ENCODE measurements around the gene METTL21A. TPM values are rescaled to one million over a fixed set of nuclear protein-coding genes. Genes with fewer than 3 reads are reported as not detected.

The METTL21A gene
- 11.4 and 15.9 TPM in 2 replicates for total RNA-seq

DNA sequence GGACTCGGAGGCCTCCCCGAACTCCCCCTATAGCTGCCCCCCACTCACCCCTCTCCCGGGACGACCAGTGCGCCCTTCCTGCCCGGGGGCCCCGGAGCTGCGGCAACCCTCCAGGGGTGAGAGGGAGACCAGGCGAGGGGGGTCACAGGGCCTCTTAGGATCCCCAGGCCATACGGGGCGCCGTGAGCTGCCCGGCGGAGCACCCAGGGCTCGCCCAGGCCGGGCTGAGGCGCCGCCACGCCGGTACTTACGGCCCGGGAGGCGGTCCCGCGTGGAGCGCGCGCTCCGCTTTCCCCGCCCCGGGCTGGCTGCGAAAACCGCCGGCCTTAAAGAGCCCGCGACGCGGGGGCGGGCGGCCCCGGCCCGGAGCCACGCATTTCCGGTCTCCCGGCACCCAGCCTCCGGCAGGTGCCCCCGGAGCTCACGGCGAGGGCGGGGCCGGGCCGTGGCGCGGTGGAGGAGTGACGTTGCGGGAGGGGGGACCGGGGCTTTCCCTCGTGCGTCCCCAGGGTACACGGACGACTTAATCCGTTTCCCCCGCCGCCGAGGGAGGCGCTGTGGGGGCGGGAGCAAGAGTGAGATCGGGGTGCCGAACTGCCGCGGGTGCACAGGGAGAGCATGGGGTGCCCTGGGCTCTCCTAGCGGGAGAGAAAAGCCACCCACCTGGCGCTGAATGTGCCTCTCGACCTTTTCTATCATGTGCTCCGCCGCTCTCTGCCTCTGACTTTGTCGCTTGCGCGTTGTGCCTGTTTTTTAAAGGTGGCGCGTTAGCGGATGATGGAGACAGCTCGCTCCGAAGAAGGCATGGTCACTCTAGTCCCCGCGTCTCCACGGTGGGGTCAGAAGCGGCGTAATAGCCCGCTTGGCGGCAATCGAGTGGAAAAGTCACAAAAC, at the start of gene METTL21A:
METTL21A (minus strand) TSS at position 381 of the 894 bp plus-strand sequence. CDS start 1,019 bp downstream, outside the sequence.

Small RNA genes within 50 kb of the gene (small RNA-seq; reads per million reads assigned to genes)
- not detected for gene RPS29P9

Other genes starting within 250 kb of the METTL21A start
- 37.8 and 40.8 TPM in 2 replicates for gene CREB1, start 95.4 kb downstream of the METTL21A start, total RNA-seq
- 29.7 and 42.0 TPM in 2 replicates for gene CCNYL1, start 86.2 kb upstream of the METTL21A start, total RNA-seq
- 2.6 and 3.6 TPM in 2 replicates for gene FZD5, start 144.5 kb upstream of the METTL21A start, total RNA-seq